Aorta (tissue), 5 donors: ENCODE measurements around the gene NR2C2. TPM values are rescaled to one million over a fixed set of nuclear protein-coding genes. Genes with fewer than 3 reads are reported as not detected.

Source experiments
- ATAC-seq: fragments of 200-7000 bp; cut with Tn5 transposase; one replicate; pipeline ENCODE4 v1.9.1; 2022; ENCODE audit warnings: moderate library complexity; ENCODE audit not compliant: low FRiP score
- DNase-seq, 2 donors: peaks; one replicate each; pipeline ENCODE4 v3.0.0-alpha.2; 2020
- H3K27ac ChIP-seq, 2 donors: one replicate each; pipeline ENCODE4 v1.5.1; 2013; ENCODE audit warnings: low read length in 2 of 2, mild to moderate bottlenecking in 2 of 2, moderate library complexity in 2 of 2, control low read depth in 1 of 2, inconsistent platforms in 1 of 2, low read depth in 1 of 2
- H3K27me3 ChIP-seq, 2 donors: one replicate each; pipeline ENCODE4 v1.6.1; 2013; ENCODE audit warnings: control low read depth in 1 of 2, low read length in 1 of 2, mild to moderate bottlenecking in 1 of 2, moderate library complexity in 1 of 2; ENCODE audit not compliant: insufficient read depth in 2 of 2, control insufficient read depth in 1 of 2
- H3K36me3 ChIP-seq, 2 donors: one replicate each; pipeline ENCODE4 v1.6.1; 2013; ENCODE audit warnings: control low read depth in 1 of 2, low read length in 1 of 2, mild to moderate bottlenecking in 1 of 2; ENCODE audit not compliant: insufficient read depth in 2 of 2, control insufficient read depth in 1 of 2
- H3K4me1 ChIP-seq, 2 donors: one replicate each; pipeline ENCODE4 v1.6.1; 2013; ENCODE audit warnings: low read length in 2 of 2, control low read depth in 1 of 2, mild to moderate bottlenecking in 1 of 2, moderate library complexity in 1 of 2; ENCODE audit not compliant: insufficient read depth in 2 of 2, control insufficient read depth in 1 of 2
- H3K4me3 ChIP-seq, 2 donors: one replicate each; pipeline ENCODE4 v1.5.1; 2013; ENCODE audit warnings: low read length in 2 of 2, control low read depth in 1 of 2, mild to moderate bottlenecking in 1 of 2
- H3K9me3 ChIP-seq: one replicate; pipeline ENCODE4 v1.6.1; 2013; ENCODE audit warnings: mild to moderate bottlenecking, low read length; ENCODE audit not compliant: control insufficient read depth
- WGBS, 2 donors: extraction: QIAGEN DNeasy Blood & Tissue Kit; methylation state at CpG; one replicate each; pipeline ENCODE4 v1.1.7; 2013; 5-methylcytosine and 5-hydroxymethylcytosine counted together
- intact Hi-C, 2 donors: fragments of 100-400 bp; cut with DNase I; formaldehyde crosslinking; loops; one replicate each; pipeline versions ENCODE4 v1.14.2 to v1.15.0; 2022
- polyA plus RNA-seq, 2 donors: library from polyadenylated mRNA; stranded (reverse); fragments of 200-250 nt; gene quantifications; one replicate each; pipeline ENCODE4 v1.2.3, GENCODE V29; 2013
- total RNA-seq, 2 donors: library from RNA; stranded (reverse); fragmentation: NEBNext Ultra II Directional; extraction: Animal tissue kit (Norgen Biotek cat#: 25700); gene quantifications; one replicate each; pipeline ENCODE4 v1.2.1, GENCODE V29; 2021
- donor health status: healthy with polysubstance abuse.
- donor health status: Bipolar disorder and iron deficiency.
- donor health status: DM: no; HTN: no; CAD: no.
- donor health status: DM: no; HTN: no; CAD: no.
- donor health status: DM: yes; HTN: yes; CAD: no.

The NR2C2 gene
- total and polyA plus RNA-seq, 4 donors = 4.3 to 55.7 (median 32.4) TPM

GRCh38 chr3:15079091-15079490, 131.7 kb downstream of the NR2C2 start:
- no peak overlapping the region for H3K27ac ChIP-seq
- H3K27me3 ChIP-seq = no peaks in the 10 kb centered on the region
- H3K9me3 ChIP-seq = no peaks in the 10 kb centered on the region
- H3K36me3 ChIP-seq = peaks cover 21 to 29% of the 10 kb centered on the region in 2 donors
- DNase-seq (no peak), ATAC-seq (no peak)
- intact Hi-C loops = no loop called here
- WGBS, 2 donors = 65 to 74% methylated on average over 3 of the region's 3 CpGs
- H3K4me3 ChIP-seq = no peak overlapping the region
- H3K4me1 ChIP-seq = no peaks in the 10 kb centered on the region

GRCh38 chr3:15081960-15082664, 134.7 kb downstream of the NR2C2 start:
- intact Hi-C loops = no loop called here
- Histone ChIP-seq H3K4me1 (no peaks in the 10 kb centered on the region), H3K9me3 (no peaks in the 10 kb centered on the region), H3K27ac (no peak overlapping the region), H3K4me3 (no peak overlapping the region), H3K36me3 (peaks cover 27 to 34% of the 10 kb centered on the region in 2 donors), H3K27me3 (no peaks in the 10 kb centered on the region)
- WGBS, 2 donors = 93 to 94% methylated on average over 13 of the region's 13 CpGs
- no peak for ATAC-seq
- peak in 1 of 2 donors; percentile 53 for DNase-seq

GRCh38 chr3:15083252-15083651, 135.9 kb downstream of the NR2C2 start:
- Histone ChIP-seq H3K9me3 (no peaks in the 10 kb centered on the region), H3K27me3 (no peaks in the 10 kb centered on the region), H3K36me3 (peaks cover 19 to 32% of the 10 kb centered on the region in 2 donors), H3K4me3 (no peak overlapping the region), H3K27ac (no peak overlapping the region), H3K4me1 (no peaks in the 10 kb centered on the region)
- intact Hi-C loops = no loop called here
- ATAC-seq = no peak
- no peak for DNase-seq
- WGBS, 2 donors = 99 to 100% methylated on average over 1 of the region's 1 CpG

- ATAC-seq = no peak
- DNase-seq = no peak
- H3K36me3 ChIP-seq = peaks cover 19 to 27% of the 10 kb centered on the region in 2 donors
- 99% methylated on average over 2 of the region's 2 CpGs for WGBS, 2 donors
- intact Hi-C loops = no loop called here
- no peak overlapping the region for H3K4me3 ChIP-seq
- H3K9me3 ChIP-seq = no peaks in the 10 kb centered on the region
- no peak overlapping the region for H3K27ac ChIP-seq
- no peaks in the 10 kb centered on the region for H3K27me3 ChIP-seq
- H3K4me1 ChIP-seq = no peaks in the 10 kb centered on the region
Measured at GRCh38 chr3:15086263-15086662, 138.9 kb downstream of the NR2C2 start.

- 88 to 89% methylated on average over 2 of the region's 2 CpGs for WGBS, 2 donors
- intact Hi-C loops = no loop called here
- no peak for DNase-seq
Measured at GRCh38 chr3:15086699-15087098, 139.3 kb downstream of the NR2C2 start.

GRCh38 chr3:15089201-15089600, 141.8 kb downstream of the NR2C2 start:
- WGBS, 2 donors = 91 to 100% methylated on average over 1 of the region's 1 CpG
- Histone ChIP-seq H3K4me3 (no peak overlapping the region), H3K27me3 (no peaks in the 10 kb centered on the region), H3K9me3 (no peaks in the 10 kb centered on the region), H3K36me3 (peaks cover 12 to 15% of the 10 kb centered on the region in 2 donors), H3K27ac (no peak overlapping the region), H3K4me1 (peaks cover 0 to 1% of the 10 kb centered on the region in 2 donors)
- DNase-seq = no peak
- intact Hi-C loops = no loop called here
- ATAC-seq = no peak

More at GRCh38 chr3:15086699-15087098, 139.3 kb downstream of the NR2C2 start:
- no peak overlapping the region for H3K27ac ChIP-seq
- no peaks in the 10 kb centered on the region for H3K9me3 ChIP-seq
- no peak overlapping the region for H3K4me3 ChIP-seq
- H3K4me1 ChIP-seq = no peaks in the 10 kb centered on the region
- peaks cover 19 to 26% of the 10 kb centered on the region in 2 donors for H3K36me3 ChIP-seq
- no peaks in the 10 kb centered on the region for H3K27me3 ChIP-seq
- no peak for ATAC-seq

GRCh38 chr3:15091575-15091974, 144.2 kb downstream of the NR2C2 start:
- WGBS, 2 donors = 85 to 86% methylated on average over 5 of the region's 5 CpGs
- Histone ChIP-seq H3K36me3 (peaks cover 0 to 9% of the 10 kb centered on the region in 2 donors), H3K4me1 (peaks cover 0 to 1% of the 10 kb centered on the region in 2 donors), H3K27ac (no peak overlapping the region), H3K4me3 (no peak overlapping the region), H3K9me3 (no peaks in the 10 kb centered on the region), H3K27me3 (no peaks in the 10 kb centered on the region)
- intact Hi-C loops = loop anchor here in 1 of 2 donors (10.0 kb wide), 1 partner anchor 447 kb away; no protein-coding TSS in a partner anchor
- no peak for DNase-seq
- no peak for ATAC-seq

GRCh38 chr3:15092686-15093085, 145.3 kb downstream of the NR2C2 start:
- Histone ChIP-seq H3K4me3 (no peak overlapping the region), H3K27ac (no peak overlapping the region), H3K4me1 (peaks cover 0 to 1% of the 10 kb centered on the region in 2 donors), H3K36me3 (peaks cover 0 to 5% of the 10 kb centered on the region in 2 donors), H3K9me3 (no peaks in the 10 kb centered on the region), H3K27me3 (no peaks in the 10 kb centered on the region)
- ATAC-seq (no peak), DNase-seq (no peak)
- intact Hi-C loops = loop anchor here in 1 of 2 donors (10.0 kb wide), 1 partner anchor 448 kb away; no protein-coding TSS in a partner anchor
- WGBS, 2 donors = 78 to 92% methylated on average over 1 of the region's 1 CpG
